Endothelial cell (in vitro differentiated cells): ENCODE measurements around the gene TEX2. TPM values are rescaled to one million over a fixed set of nuclear protein-coding genes. Genes with fewer than 3 reads are reported as not detected.
A peak's percentile ranks its signal among the peaks of the same experiment; 100 is the strongest.

Experiments
- DNase-seq: peaks from one replicate; pipeline ENCODE4 v3.0.0; 2021; ENCODE audit warnings: low spot score
- H3K27ac Mint-ChIP-seq: one replicate; pipeline ENCODE4 v1.8.0; 2021; ENCODE audit warnings: mixed read lengths, inconsistent platforms; ENCODE audit not compliant: unreplicated experiment
- H3K27me3 Mint-ChIP-seq: one replicate; pipeline ENCODE4 v1.8.0; 2021; ENCODE audit warnings: mild to moderate bottlenecking, moderate library complexity, mixed read lengths, inconsistent platforms; ENCODE audit not compliant: unreplicated experiment
- H3K36me3 Mint-ChIP-seq: one replicate; pipeline ENCODE4 v1.8.0; 2021; ENCODE audit warnings: mild to moderate bottlenecking, low read depth, mixed read lengths, inconsistent platforms; ENCODE audit not compliant: unreplicated experiment
- H3K4me1 Mint-ChIP-seq: one replicate; pipeline ENCODE4 v1.8.0; 2021; ENCODE audit warnings: mild to moderate bottlenecking, mixed read lengths, inconsistent platforms; ENCODE audit not compliant: unreplicated experiment
- H3K4me3 Mint-ChIP-seq: one replicate; pipeline ENCODE4 v1.8.0; 2021; ENCODE audit warnings: mild to moderate bottlenecking, mixed read lengths, inconsistent platforms; ENCODE audit not compliant: unreplicated experiment
- H3K9me3 Mint-ChIP-seq: one replicate; pipeline ENCODE4 v1.8.0; 2021; ENCODE audit warnings: mixed read lengths, inconsistent platforms; ENCODE audit not compliant: unreplicated experiment
- CTCF ChIP-seq: fragments of 200-600 bp; sonication (generic); IDR thresholded peaks from one replicate; pipeline ENCODE4 v1.5.0; 2021; ENCODE audit warnings: antibody characterized with exemption; ENCODE audit not compliant: unreplicated experiment
- long read RNA-seq: library from polyadenylated mRNA; unstranded; transcript quantifications from one replicate; pipeline ENCODE4 v2.0.0, GENCODE V29; 2020; ENCODE audit not compliant: unreplicated experiment
- total RNA-seq: library from RNA; stranded (reverse); fragmentation: NEBNext Ultra II Directional; extraction: Animal tissue kit (Norgen Biotek cat#: 25700); gene quantifications from one replicate; pipeline ENCODE4 v1.2.1, GENCODE V29; 2021; ENCODE audit not compliant: unreplicated experiment

TEX2 gene
- 16.3 TPM for total RNA-seq
- long read RNA-seq, full-length matches to known transcripts: 2 of 3 reads
- long read RNA-seq, partial matches to known transcripts: 1 of 3 reads
- long read RNA-seq, other reads (novel, unspliced or antisense): 0 of 3 reads

- Mint-ChIP-seq H3K36me3 (no peaks in the 10 kb centered on the region), H3K27me3 (peaks cover 6% of the 10 kb centered on the region), H3K27ac (peak within 1 kb of the TSS; percentile 71), H3K4me1 (peaks cover 13% of the 10 kb centered on the region), H3K4me3 (peak within 1 kb of the TSS; percentile 96), H3K9me3 (no peaks in the 10 kb centered on the region)
- no peak for TF ChIP-seq CTCF
- peak; percentile 81 for DNase-seq
Measured at GRCh38 chr17:64263000-64263766, at the start of gene TEX2. Gene TEX2 (minus strand): TSS chr17:64263260. CDS start chr17:64214217, 49,043 bp downstream.

- Mint-ChIP-seq H3K4me3 (no peak overlapping the region), H3K27ac (no peak overlapping the region), H3K4me1 (peaks cover 5% of the 10 kb centered on the region), H3K9me3 (no peaks in the 10 kb centered on the region), H3K27me3 (peaks cover 4% of the 10 kb centered on the region), H3K36me3 (no peaks in the 10 kb centered on the region)
- DNase-seq: no peak
- no peak for TF ChIP-seq CTCF
Measured at GRCh38 chr17:64309710-64310109, 46.6 kb upstream of the TEX2 start.

- H3K4me1 Mint-ChIP-seq: peaks cover 5% of the 10 kb centered on the region
Measured at GRCh38 chr17:64309021-64309420, 46.0 kb upstream of the TEX2 start.

GRCh38 chr17:64306850-64307463 is 43.9 kb upstream of the TEX2 start:
- Mint-ChIP-seq H3K9me3 (no peaks in the 10 kb centered on the region), H3K27ac (peak overlapping the region; percentile 25), H3K4me3 (no peak overlapping the region), H3K4me1 (peaks cover 5% of the 10 kb centered on the region), H3K27me3 (peaks cover 8% of the 10 kb centered on the region), H3K36me3 (no peaks in the 10 kb centered on the region)
- peak; percentile 66 for DNase-seq
- TF ChIP-seq CTCF: peak; percentile 93

More at GRCh38 chr17:64309021-64309420, 46.0 kb upstream of the TEX2 start:
- no peak for TF ChIP-seq CTCF
- Mint-ChIP-seq H3K36me3 (no peaks in the 10 kb centered on the region), H3K9me3 (no peaks in the 10 kb centered on the region), H3K27ac (no peak overlapping the region), H3K27me3 (peaks cover 4% of the 10 kb centered on the region), H3K4me3 (no peak overlapping the region)
- DNase-seq: no peak

GRCh38 chr17:64304551-64304950 is 41.5 kb upstream of the TEX2 start:
- H3K9me3 Mint-ChIP-seq: no peaks in the 10 kb centered on the region
- TF ChIP-seq CTCF: no peak
- H3K4me3 Mint-ChIP-seq: no peak overlapping the region
- H3K36me3 Mint-ChIP-seq: no peaks in the 10 kb centered on the region
- peaks cover 4% of the 10 kb centered on the region for H3K27me3 Mint-ChIP-seq
- DNase-seq: no peak
- peaks cover 5% of the 10 kb centered on the region for H3K4me1 Mint-ChIP-seq
- H3K27ac Mint-ChIP-seq: no peak overlapping the region
